HL-60 (cell line): Measurements from ENCODE around the gene SACM1L.

Experiments
- GABPA ChIP-seq: IDR thresholded peaks from 2 replicates; pipeline ENCODE4 v1.6.1; 2012; ENCODE audit warnings: low read depth
- POLR2AphosphoS5 ChIP-seq: IDR thresholded peaks from 2 replicates; pipeline ENCODE4 v1.6.1; 2012; ENCODE audit warnings: low read depth
- TF ChIP-seq, protein P1 (sequence below): IDR thresholded peaks from one replicate; pipeline ENCODE4 v1.5.1; 2011; ENCODE audit warnings: low read length, control low read depth, inconsistent platforms; ENCODE audit not compliant: insufficient read depth

DNA sequence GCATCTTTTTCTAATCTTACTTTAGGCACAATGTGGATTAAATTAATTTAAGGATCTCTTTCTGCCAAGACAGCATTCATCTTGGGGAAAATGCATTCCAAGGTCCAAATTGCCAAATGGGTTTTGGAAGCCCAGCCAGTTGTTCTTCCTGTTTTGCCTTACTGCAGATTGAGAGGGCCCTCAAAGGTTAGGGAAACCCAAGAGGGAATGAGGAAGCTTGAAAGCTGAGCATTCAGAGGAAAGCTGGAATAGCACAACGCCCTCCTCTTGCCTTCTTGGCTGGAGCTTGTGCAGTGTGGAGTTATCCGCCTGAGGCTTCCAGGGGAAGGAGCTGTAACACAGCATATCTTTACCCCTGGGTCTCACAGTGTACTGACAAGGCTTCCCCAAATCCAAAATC is 18.2 kb upstream of the SACM1L start:
- TF ChIP-seq, protein P1, sequence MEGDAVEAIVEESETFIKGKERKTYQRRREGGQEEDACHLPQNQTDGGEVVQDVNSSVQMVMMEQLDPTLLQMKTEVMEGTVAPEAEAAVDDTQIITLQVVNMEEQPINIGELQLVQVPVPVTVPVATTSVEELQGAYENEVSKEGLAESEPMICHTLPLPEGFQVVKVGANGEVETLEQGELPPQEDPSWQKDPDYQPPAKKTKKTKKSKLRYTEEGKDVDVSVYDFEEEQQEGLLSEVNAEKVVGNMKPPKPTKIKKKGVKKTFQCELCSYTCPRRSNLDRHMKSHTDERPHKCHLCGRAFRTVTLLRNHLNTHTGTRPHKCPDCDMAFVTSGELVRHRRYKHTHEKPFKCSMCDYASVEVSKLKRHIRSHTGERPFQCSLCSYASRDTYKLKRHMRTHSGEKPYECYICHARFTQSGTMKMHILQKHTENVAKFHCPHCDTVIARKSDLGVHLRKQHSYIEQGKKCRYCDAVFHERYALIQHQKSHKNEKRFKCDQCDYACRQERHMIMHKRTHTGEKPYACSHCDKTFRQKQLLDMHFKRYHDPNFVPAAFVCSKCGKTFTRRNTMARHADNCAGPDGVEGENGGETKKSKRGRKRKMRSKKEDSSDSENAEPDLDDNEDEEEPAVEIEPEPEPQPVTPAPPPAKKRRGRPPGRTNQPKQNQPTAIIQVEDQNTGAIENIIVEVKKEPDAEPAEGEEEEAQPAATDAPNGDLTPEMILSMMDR: no peak
- TF ChIP-seq POLR2AphosphoS5 (no peak), GABPA (no peak)
